GM21717 (cell line): Measurements from ENCODE around the gene MGRN1.

Experiments used
- ATAC-seq: cut with Tn5 transposase; IDR thresholded peaks from one replicate; pipeline ENCODE4 v1.9.1; 2021; ENCODE audit warnings: mild to moderate bottlenecking, moderate library complexity; ENCODE audit not compliant: unreplicated experiment

Gene MGRN1

GRCh38 chr16:4651827-4652226, 27.2 kb downstream of the MGRN1 start:
- no peak for ATAC-seq

- no peak for ATAC-seq
Measured at GRCh38 chr16:4652561-4652960, 27.9 kb downstream of the MGRN1 start.

DNA sequence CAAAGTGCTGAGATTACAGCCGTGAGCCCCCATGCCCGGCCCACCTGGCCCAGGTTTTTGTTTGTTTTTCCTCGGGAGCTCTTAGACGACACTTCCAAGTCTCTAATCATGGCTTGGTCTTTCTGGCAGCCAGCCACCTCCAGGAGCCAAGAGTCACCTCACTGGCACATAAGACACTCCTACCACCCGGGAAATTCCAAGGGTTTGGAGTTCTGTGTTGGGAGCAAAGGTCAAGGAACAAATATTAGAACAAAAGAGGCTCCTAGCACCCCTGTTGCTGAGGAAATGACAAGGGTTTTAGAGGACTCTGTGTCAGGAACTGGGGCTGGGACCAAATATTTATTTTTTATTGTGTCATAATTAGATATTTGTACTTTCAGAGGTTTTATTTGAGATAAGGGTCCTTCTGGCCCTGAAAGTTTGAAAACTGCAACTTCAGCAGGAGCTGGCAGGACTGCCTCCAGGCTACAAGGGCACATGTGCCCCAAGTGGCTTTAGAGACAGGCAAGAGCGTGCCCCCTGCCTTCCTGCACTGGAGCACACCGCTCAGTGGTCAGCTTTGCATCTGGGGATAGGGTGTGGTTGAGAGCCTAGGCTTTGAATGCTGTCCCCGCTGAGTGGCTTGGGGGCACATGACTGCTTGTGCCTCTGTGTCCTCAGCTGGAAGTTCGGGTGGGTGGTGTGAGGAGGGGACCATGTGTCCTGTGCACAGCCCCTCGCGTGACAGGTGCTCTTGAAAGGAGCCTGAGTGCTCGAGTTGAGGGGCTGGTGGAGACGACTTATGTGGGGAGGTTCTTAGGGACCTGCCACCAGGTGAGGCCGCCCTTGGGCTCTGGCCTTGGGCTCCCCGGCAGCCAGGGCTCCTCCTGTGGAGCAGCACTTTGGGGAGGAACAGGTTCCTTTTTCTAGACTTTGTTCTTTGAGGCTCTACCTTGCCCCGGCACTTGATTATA, 29.7 kb downstream of the MGRN1 start:
- no peak for ATAC-seq

DNA sequence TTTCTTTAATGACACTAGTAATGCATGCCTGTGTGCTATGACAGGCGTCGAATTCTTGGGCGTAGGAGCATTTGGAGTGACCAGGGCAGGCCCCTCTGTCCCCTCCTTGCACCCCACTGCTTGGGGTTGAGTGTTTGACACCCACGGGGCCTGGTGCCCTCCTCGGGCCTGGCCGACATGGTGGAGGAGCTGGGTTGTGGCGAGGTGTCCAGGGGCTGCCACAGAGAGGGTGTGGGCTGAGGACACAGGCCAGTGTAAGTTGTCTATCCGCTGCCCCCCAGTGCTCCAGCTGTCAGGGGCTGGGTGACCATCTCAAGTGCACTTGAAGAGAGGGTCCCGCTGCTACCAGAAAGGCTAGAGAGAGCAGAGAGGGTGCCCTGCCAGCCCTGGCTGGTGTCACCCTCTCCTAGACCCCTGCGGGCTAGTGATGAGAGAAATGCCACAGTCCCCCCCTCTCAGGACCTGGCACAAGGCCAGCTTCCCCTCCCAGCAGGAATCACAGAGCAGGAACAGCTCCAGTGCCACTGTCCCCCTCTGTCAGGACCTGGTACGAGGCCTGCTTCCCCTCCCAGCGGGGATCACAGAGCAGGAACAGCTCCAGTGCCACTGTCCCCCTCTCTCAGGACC, 30.5 kb downstream of the MGRN1 start:
- ATAC-seq, result no peak

GRCh38 chr16:4655801-4656200, 31.2 kb downstream of the MGRN1 start:
- ATAC-seq, result no peak

DNA sequence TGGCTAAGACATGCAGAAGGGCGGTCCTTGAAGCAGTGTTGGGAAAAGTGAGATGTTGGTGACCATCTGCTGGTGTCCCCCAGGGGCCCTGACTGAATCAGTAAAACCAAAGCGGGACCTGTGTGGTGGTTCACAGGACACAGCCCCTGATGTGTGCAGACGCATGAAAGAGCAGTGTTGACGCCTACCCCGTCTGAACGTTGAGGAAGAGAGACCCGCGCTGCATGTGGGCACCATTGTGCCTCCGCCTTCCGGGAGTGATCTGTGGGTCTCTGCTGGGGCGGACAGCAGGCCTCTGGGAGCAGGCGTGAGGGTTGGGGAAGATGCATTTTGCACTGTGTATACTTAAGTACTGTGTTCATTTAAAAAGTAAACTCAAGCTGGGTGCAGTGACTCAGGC, 31.6 kb downstream of the MGRN1 start:
- no peak for ATAC-seq

- no peak for ATAC-seq
Measured at GRCh38 chr16:4656695-4657686, 32.4 kb downstream of the MGRN1 start.

DNA sequence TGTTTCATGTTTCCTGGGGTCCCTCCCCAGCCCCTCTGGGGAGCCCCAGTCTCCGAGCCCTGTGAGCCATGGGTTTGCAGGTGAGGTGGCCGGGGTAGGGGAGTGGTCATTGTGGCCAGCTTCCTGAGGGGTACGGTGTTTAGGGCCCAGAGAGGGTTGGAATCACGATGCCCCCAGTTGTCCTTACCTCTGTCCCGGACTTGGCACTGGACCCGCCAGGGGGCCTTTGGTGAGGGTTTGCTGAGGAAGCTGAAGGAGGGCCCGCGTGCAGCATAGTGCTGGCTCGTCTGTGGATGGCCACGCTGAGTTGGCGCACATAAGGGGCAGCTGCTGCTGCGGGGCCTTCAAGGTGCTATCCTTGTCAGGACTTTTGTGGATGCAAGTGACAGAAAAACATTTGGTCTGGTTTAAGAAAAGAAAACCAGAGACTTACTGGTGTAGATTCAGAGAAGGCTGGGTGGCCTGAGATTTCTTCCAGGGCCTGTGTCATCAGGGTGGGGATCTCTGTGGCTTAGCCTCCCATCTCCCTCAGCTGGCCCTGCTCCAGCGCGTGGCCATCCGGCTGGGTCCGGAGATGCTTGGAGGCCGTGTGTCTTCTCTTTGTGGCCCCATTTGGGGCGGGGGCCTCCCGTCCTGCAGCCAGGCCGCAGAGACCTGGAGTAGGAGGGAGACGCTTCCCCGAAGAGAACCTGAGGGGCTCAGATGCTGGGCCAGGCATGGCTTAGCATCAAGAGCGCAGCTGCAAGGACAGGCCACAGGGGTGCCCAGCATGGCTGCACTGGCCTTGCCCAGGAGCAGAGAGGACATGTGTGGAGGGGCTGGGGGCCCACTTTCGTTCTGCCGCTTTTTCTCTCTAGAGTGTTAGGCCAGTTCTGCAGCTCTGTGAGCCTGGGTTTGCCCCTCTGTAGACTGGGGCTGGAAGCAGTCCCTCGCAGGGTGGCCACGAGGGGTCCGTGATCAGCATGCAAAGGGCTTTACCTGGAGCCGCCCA, 35.0 kb downstream of the MGRN1 start:
- ATAC-seq, result no peak

- no peak for ATAC-seq
Measured at GRCh38 chr16:4660454-4661007, 35.9 kb downstream of the MGRN1 start.

GRCh38 chr16:4661661-4662060, 37.0 kb downstream of the MGRN1 start:
- no peak for ATAC-seq

GRCh38 chr16:4663465-4663776, 38.8 kb downstream of the MGRN1 start:
- ATAC-seq, result no peak

- no peak for ATAC-seq
Measured at GRCh38 chr16:4663777-4664465, 39.3 kb downstream of the MGRN1 start.

DNA sequence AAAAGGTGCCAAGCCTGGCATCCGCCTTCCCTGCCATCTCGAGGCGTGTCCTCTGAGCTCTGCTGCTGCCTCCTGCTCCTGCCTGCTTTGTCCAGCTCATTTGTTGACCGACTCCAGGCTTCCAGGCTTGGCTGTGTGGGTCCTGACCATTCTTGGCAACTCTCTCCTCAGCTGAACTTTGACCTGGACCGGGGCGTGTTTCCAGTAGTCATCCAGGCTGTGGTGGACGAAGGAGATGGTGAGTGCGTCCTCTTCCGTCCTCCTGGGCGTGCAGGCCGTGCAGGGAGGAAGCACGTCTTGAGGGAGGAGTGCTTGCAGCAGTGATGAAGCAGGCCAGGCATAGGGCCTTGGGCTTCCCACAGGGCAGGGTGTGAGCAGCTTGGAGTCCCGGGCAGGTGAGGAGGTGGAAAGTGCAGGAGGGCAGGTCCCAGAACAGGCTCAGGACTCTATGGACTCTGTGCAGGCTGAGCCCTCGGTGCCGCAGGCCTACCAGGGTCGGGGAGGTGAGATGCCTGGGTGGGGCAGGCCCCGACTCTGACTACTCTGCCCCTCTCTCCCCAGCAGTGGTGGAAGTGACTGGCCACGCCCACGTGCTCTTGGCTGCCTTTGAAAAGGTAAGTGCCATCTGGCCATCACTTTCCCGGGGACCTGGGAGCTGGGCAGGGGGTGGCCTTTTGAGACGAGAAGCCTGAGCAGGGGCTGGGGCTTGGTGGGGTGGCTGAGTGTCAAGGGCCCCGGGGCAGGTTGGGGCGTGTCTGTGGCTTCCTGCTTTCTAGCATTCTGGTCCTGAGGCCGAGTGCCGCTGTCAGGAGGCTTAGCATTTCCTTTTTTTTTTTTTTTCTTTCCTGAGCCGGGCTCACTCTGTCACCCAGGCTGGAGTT, 40.2 kb downstream of the MGRN1 start:
- ATAC-seq, result no peak

DNA sequence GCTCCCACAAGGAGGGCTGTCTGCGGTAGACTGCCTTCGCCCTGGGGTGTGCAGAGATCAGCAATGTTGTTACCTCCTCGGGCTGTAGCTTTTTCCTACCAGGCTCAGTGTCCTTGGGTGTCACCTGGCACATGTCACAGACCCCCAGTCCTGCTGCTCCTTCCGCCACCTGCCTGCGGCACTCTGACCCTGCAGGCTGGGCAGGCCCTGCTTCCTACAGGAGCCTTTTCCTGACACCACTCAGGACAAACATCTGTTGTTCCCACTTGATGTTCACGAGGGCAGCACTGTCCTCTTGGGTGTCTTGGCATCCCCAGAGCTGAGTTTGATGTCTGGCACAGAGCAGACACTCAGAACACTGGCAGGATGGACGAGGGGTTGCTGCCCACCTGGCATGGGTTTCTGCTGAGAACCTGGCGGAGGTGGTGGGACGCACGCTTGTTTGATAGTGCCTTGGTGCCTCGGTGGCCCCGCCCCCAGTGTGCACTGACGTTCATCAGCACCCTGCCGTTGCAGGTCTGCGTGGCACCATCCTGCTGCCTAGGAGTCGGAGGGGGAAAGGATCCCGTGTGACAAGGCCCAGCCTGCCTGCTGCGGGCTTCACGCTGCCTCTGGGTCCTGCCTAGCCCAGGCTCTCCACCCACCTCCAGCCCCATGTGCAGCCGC, 42.0 kb downstream of the MGRN1 start:
- ATAC-seq, result no peak

DNA sequence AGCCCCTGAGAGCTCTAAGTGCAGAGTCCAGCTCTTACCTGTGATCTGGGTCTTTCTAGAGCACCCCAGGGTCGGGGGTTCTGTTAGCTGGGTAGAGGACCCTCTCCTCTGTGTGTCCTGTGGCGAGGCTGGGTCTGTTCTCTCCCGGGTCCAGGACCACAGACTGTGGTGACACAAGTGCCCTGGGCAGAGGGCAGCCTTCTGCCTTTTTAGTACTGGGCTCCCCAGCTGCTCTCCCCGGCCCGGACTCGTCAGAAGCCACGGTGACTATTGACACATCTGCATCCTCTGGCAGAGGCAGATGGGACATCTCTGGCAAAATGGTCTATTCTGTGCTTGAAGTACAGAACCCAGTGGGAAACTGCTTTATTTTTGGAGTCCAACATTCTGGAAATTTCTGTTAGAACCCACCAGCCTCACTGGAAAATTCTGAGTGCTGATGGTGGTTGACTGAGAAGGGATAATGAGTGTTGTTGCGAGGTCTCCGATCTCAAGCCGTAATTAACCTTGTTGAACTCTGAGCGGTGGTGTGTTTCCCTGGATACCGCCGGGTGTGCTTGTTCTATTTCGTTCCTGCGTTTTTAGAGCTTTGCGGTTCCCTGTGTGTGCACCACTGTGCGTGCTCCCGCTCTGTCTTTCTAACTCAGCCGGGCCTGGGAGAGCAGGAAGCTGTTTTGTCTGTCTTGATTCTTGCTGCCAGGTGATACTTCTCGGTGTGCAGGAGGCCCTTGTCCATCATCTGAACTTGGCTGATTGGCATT, 42.8 kb downstream of the MGRN1 start:
- ATAC-seq, result no peak

- ATAC-seq, result no peak
Measured at GRCh38 chr16:4668313-4668960, 43.8 kb downstream of the MGRN1 start.
